Activated CD4-positive, alpha-beta T cell treated with anti-CD3 and anti-CD28 coated beads, Interleukin-2, amount 10 ng/mL, durations not matched to agents 7 days and 5 days (primary cell): ENCODE results near the gene ALPP. TPM values are rescaled to one million over a fixed set of nuclear protein-coding genes. Genes with fewer than 3 reads are reported as not detected.

Experiments
- CTCF ChIA-PET: fragments of 350-600 bp; sonication (Branson Sonifier 250); formaldehyde crosslinking; loops from one replicate; lab custom pipeline; 2021; ENCODE audit warnings: antibody characterized with exemption; lab: Charles Lee
- POLR2A ChIA-PET: fragments of 350-600 bp; sonication (Branson Sonifier 250); formaldehyde crosslinking; loops from one replicate; lab custom pipeline; 2021; ENCODE audit warnings: antibody characterized with exemption; lab: Charles Lee
- DNase-seq: peaks from one replicate; pipeline ENCODE4 v3.0.0-alpha.2; 2020
- H3K27ac Mint-ChIP-seq: one replicate; pipeline ENCODE4 v1.8.0; 2021; ENCODE audit warnings: mild to moderate bottlenecking, moderate library complexity, mixed read lengths
- H3K27me3 Mint-ChIP-seq: one replicate; pipeline ENCODE4 v1.8.0; 2021; ENCODE audit warnings: mixed read lengths
- H3K36me3 Mint-ChIP-seq: one replicate; pipeline ENCODE4 v1.8.0; 2021; ENCODE audit warnings: low read depth, mixed read lengths
- H3K4me1 Mint-ChIP-seq: one replicate; pipeline ENCODE4 v1.8.0; 2021; ENCODE audit warnings: mixed read lengths
- H3K4me3 Mint-ChIP-seq: one replicate; pipeline ENCODE4 v1.8.0; 2021; ENCODE audit warnings: mild to moderate bottlenecking, moderate library complexity, mixed read lengths
- H3K9me3 Mint-ChIP-seq: one replicate; pipeline ENCODE4 v1.8.0; 2021; ENCODE audit warnings: mixed read lengths
- total RNA-seq, 2 experiments: library from RNA; stranded (reverse); gene quantifications; one replicate each; pipeline ENCODE4 v1.2.3, GENCODE V29; 2021

ALPP gene
- total RNA-seq, 2 experiments from 2014 or later: not detected

DNA sequence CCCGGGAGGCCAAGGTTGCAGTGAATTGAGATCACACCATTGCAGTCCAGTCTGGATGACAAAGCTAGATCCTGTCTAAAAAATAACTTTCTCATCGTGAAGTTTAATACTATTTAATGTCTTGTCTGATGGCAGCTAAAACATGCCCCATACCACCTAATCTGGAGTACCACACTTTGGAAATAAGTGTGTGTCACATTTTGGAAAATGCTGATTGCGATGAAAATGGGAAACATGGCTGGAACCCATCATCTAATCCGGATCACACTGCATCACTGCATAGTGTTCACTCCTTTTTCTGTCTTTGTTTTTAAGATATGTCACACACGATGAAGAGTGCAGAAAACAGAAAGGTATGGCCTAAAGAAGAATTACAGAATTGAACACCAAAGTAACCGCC lies 31.2 kb upstream of the ALPP start:
- H3K27ac Mint-ChIP-seq: no peak overlapping the region
- ChIA-PET CTCF (interaction anchor here (0.6 to 1.3 kb wide), 3 partner anchors 12 to 571 kb away, joined by 3 to 5 read pairs (median 3); no protein-coding TSS in a partner anchor), POLR2A (no interaction called here)
- no peak overlapping the region for H3K4me3 Mint-ChIP-seq
- no peaks in the 10 kb centered on the region for H3K9me3 Mint-ChIP-seq
- no peak for DNase-seq
- H3K36me3 Mint-ChIP-seq: no peaks in the 10 kb centered on the region
- peaks cover 7% of the 10 kb centered on the region for H3K4me1 Mint-ChIP-seq
- peaks cover 31% of the 10 kb centered on the region for H3K27me3 Mint-ChIP-seq

DNA sequence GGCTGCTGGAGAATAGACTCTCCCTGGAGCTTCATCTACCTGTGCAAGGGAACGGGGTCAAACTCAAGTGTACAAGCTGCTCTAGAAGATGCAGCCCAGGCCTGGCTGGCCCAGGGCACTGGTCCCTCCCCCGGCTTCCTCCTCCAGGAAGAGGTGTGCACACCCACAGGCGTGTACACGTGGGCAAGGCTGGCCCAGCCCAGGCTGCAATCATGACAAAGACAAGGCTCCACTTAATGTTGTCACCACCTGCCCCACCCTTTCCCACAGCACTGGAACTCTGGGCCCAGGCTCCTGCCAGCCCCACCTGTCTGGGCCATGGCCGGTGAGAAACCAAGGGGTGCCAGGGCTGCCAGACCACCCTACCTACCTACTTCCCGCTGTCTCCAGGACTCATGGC lies 29.6 kb upstream of the ALPP start:
- ChIA-PET CTCF (no interaction called here), POLR2A (no interaction called here)
- Mint-ChIP-seq H3K27ac (no peak overlapping the region), H3K4me3 (no peak overlapping the region), H3K4me1 (peaks cover 7% of the 10 kb centered on the region), H3K9me3 (no peaks in the 10 kb centered on the region), H3K27me3 (peaks cover 39% of the 10 kb centered on the region), H3K36me3 (no peaks in the 10 kb centered on the region)
- DNase-seq: peak; percentile 41

GRCh38 chr2:232349546-232349945 lies 29.0 kb upstream of the ALPP start:
- H3K4me3 Mint-ChIP-seq: no peak overlapping the region
- peaks cover 41% of the 10 kb centered on the region for H3K27me3 Mint-ChIP-seq
- H3K36me3 Mint-ChIP-seq: no peaks in the 10 kb centered on the region
- H3K9me3 Mint-ChIP-seq: no peaks in the 10 kb centered on the region
- no peak overlapping the region for H3K27ac Mint-ChIP-seq
- CTCF ChIA-PET: no interaction called here
- POLR2A ChIA-PET: no interaction called here
- no peak for DNase-seq
- H3K4me1 Mint-ChIP-seq: peaks cover 7% of the 10 kb centered on the region

GRCh38 chr2:232349946-232350635 lies 28.5 kb upstream of the ALPP start:
- POLR2A ChIA-PET: no interaction called here
- no peak overlapping the region for H3K27ac Mint-ChIP-seq
- H3K4me1 Mint-ChIP-seq: peaks cover 7% of the 10 kb centered on the region
- H3K36me3 Mint-ChIP-seq: no peaks in the 10 kb centered on the region
- no peaks in the 10 kb centered on the region for H3K9me3 Mint-ChIP-seq
- H3K27me3 Mint-ChIP-seq: peaks cover 44% of the 10 kb centered on the region
- no peak for DNase-seq
- CTCF ChIA-PET: no interaction called here
- H3K4me3 Mint-ChIP-seq: no peak overlapping the region

DNA sequence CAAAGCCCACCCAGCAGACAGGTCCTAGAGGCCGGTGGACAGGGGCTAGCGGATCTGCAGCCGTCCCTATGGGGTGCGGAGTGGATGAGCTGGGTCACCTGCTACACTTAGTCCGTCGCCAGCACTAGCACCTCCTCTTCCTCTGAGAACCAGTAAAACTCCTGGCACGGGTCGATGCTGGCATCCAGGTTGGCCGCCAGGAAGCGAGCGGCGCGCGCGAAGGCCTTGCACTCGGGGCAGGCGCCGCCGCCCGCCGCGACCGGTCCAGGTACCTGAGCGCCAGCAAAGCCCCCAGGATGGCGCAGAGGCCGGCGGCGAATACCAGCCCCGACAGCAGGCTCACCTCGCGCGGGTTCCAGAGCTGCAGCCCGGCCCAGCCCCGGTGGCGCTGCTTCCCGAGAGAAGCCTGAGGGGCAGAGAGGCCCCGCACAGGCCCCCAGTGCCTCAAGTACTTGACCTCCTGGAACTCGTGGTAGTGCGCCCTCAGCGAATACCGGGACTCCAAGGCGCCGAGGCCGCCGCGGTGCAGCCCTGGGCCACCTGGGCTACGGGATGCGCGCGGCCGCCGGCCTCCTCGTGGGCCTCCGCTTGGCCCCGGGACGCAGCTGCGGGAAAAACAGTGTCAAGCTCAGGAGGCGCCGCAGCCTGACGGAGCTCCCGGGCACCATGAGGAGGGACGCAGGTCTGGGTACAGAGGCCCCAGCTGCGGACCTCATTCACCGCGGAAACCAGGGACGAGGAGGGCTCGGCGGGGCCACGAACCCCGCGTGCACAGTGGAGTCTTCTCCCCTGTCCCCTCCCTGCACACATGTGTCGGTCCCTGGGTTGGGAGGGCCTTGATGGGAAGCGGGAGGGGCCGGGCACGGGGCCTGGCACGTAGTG lies 27.5 kb upstream of the ALPP start:
- Mint-ChIP-seq H3K4me3 (no peak overlapping the region), H3K36me3 (no peaks in the 10 kb centered on the region), H3K27ac (no peak overlapping the region), H3K27me3 (peaks cover 45% of the 10 kb centered on the region), H3K9me3 (no peaks in the 10 kb centered on the region), H3K4me1 (peaks cover 7% of the 10 kb centered on the region)
- POLR2A ChIA-PET: no interaction called here
- DNase-seq: no peak
- CTCF ChIA-PET: no interaction called here

- H3K4me1 Mint-ChIP-seq: peaks cover 7% of the 10 kb centered on the region
- DNase-seq: no peak
- peaks cover 46% of the 10 kb centered on the region for H3K27me3 Mint-ChIP-seq
- no peaks in the 10 kb centered on the region for H3K36me3 Mint-ChIP-seq
- POLR2A ChIA-PET: no interaction called here
- no peak overlapping the region for H3K27ac Mint-ChIP-seq
- CTCF ChIA-PET: no interaction called here
- no peaks in the 10 kb centered on the region for H3K9me3 Mint-ChIP-seq
- H3K4me3 Mint-ChIP-seq: no peak overlapping the region
Measured at GRCh38 chr2:232351686-232352510, 26.7 kb upstream of the ALPP start.

GRCh38 chr2:232352511-232353091 lies 25.9 kb upstream of the ALPP start:
- Mint-ChIP-seq H3K36me3 (no peaks in the 10 kb centered on the region), H3K4me1 (peaks cover 7% of the 10 kb centered on the region), H3K27me3 (peaks cover 42% of the 10 kb centered on the region), H3K4me3 (no peak overlapping the region), H3K27ac (no peak overlapping the region), H3K9me3 (no peaks in the 10 kb centered on the region)
- CTCF ChIA-PET: no interaction called here
- no peak for DNase-seq
- POLR2A ChIA-PET: no interaction called here

- CTCF ChIA-PET: no interaction called here
- Mint-ChIP-seq H3K4me3 (no peak overlapping the region), H3K27me3 (peaks cover 41% of the 10 kb centered on the region), H3K9me3 (no peaks in the 10 kb centered on the region), H3K27ac (no peak overlapping the region), H3K36me3 (no peaks in the 10 kb centered on the region), H3K4me1 (peaks cover 7% of the 10 kb centered on the region)
- POLR2A ChIA-PET: no interaction called here
- no peak for DNase-seq
Measured at GRCh38 chr2:232353096-232353495, 25.5 kb upstream of the ALPP start.

- ChIA-PET POLR2A (no interaction called here), CTCF (no interaction called here)
- Mint-ChIP-seq H3K27me3 (peaks cover 41% of the 10 kb centered on the region), H3K4me3 (no peak overlapping the region), H3K27ac (no peak overlapping the region), H3K9me3 (no peaks in the 10 kb centered on the region), H3K36me3 (no peaks in the 10 kb centered on the region), H3K4me1 (peaks cover 6% of the 10 kb centered on the region)
- DNase-seq: no peak
Measured at GRCh38 chr2:232353660-232354059, 24.9 kb upstream of the ALPP start.

GRCh38 chr2:232354069-232354468 lies 24.5 kb upstream of the ALPP start:
- POLR2A ChIA-PET: no interaction called here
- Mint-ChIP-seq H3K4me3 (no peak overlapping the region), H3K36me3 (no peaks in the 10 kb centered on the region), H3K4me1 (peaks cover 2% of the 10 kb centered on the region), H3K27ac (no peak overlapping the region), H3K27me3 (peaks cover 41% of the 10 kb centered on the region), H3K9me3 (no peaks in the 10 kb centered on the region)
- CTCF ChIA-PET: no interaction called here
- DNase-seq: no peak

GRCh38 chr2:232361646-232362045 lies 16.9 kb upstream of the ALPP start:
- POLR2A ChIA-PET: no interaction called here
- Mint-ChIP-seq H3K4me1 (peaks cover 37% of the 10 kb centered on the region), H3K27me3 (peaks cover 5% of the 10 kb centered on the region), H3K36me3 (no peaks in the 10 kb centered on the region), H3K27ac (no peak overlapping the region), H3K4me3 (no peak overlapping the region), H3K9me3 (no peaks in the 10 kb centered on the region)
- DNase-seq: no peak
- CTCF ChIA-PET: no interaction called here

DNA sequence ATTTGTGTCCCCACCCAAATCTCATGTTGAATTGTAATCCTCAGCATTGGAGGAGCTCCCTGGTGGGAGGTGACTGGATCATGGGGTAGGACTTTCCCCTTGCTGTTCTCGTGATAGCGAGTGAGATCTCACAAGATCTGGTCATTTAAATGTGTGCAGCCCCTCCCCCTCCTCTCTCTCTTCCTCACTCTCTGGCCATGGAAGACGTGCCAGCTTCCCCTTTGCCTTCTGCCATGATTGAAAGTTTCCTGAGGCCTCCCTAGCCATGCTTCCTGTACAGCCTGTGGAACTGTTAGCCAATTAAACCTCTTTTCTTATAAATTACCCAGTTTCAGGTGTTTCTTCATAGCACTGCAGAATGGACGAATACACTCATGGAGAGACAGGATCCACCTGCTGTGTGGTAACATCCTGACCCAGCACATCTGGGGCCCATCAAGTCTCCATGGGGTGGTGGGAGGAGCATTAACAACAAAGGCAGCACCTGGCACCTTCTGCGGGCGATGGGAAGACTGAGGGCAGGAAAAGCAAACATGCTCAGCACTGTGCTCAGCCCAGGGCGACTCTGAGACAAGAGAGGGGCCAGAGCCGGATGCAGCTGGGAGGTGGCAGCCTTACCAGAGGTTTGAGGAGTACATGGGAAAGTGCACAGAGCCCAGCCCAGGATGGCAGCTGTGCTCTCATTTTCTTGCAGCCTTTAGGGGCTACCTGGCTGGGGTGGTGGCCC lies 16.2 kb upstream of the ALPP start:
- H3K27me3 Mint-ChIP-seq: peaks cover 2% of the 10 kb centered on the region
- no peaks in the 10 kb centered on the region for H3K36me3 Mint-ChIP-seq
- CTCF ChIA-PET: no interaction called here
- H3K9me3 Mint-ChIP-seq: no peaks in the 10 kb centered on the region
- no peak overlapping the region for H3K4me3 Mint-ChIP-seq
- H3K4me1 Mint-ChIP-seq: peaks cover 37% of the 10 kb centered on the region
- no peak for DNase-seq
- POLR2A ChIA-PET: no interaction called here
- H3K27ac Mint-ChIP-seq: no peak overlapping the region
